Endothelial cell of umbilical vein (primary cell): ENCODE data around the gene TTLL11. TPM values are rescaled to one million over a fixed set of nuclear protein-coding genes. Genes with fewer than 3 reads are reported as not detected.

ENCODE experiments used
- BruUV-seq: library from RNA; stranded (reverse); fragments of 400-500 nt; replicated peaks from 2 replicates; lab custom pipeline; 2021; lab: Mats Ljungman, UMichigan
- CTCF ChIA-PET: fragments of 300-600, 350-600 bp; sonication (Branson Sonifier 250); formaldehyde crosslinking; loops from one replicate; lab custom pipeline; 2021; ENCODE audit warnings: antibody characterized with exemption, inconsistent platforms; lab: Charles Lee
- POLR2A ChIA-PET: fragments of 300-600, 350-600 bp; sonication (Branson Sonifier 250); formaldehyde crosslinking; loops from one replicate; lab custom pipeline; 2021; ENCODE audit warnings: antibody characterized with exemption, inconsistent platforms; lab: Charles Lee
- DNase-seq: peaks from one replicate; pipeline ENCODE4 v3.0.0-alpha.2; 2011; ENCODE audit warnings: low read depth, low spot score
- FAIRE-seq: peaks from 2 replicates; lab custom pipeline; 2011; peaks lifted over from hg19 to GRCh38; lab: Jason Lieb, UNC
- H2AFZ ChIP-seq: 2 replicates; pipeline ENCODE4 v1.6.0; 2012; ENCODE audit warnings: low read depth, low read length, control low read depth, inconsistent platforms
- H3K27ac ChIP-seq: 2 replicates; pipeline ENCODE4 v1.5.1; 2011; ENCODE audit warnings: low read depth, mild to moderate bottlenecking, control low read depth, low read length, moderate library complexity; ENCODE audit not compliant: insufficient read depth
- H3K27me3 ChIP-seq, 2 experiments: 2 replicates each; pipeline versions ENCODE4 v1.6.0 to v1.6.1; 2011; ENCODE audit warnings: low read length in 2 of 2, mixed read lengths in 1 of 2; ENCODE audit not compliant: control insufficient read depth in 2 of 2, insufficient read depth in 2 of 2
- H3K36me3 ChIP-seq, 2 experiments: 2 replicates in 1 of 2; 3 replicates in 1 of 2; pipeline ENCODE4 v1.5.1; 2011; ENCODE audit warnings: low read length in 2 of 2, mild to moderate bottlenecking in 1 of 2, moderate library complexity in 1 of 2; ENCODE audit not compliant: control insufficient read depth in 2 of 2, insufficient read depth in 2 of 2; ENCODE audit errors: extremely low read depth in 1 of 2
- H3K4me1 ChIP-seq: 3 replicates; pipeline ENCODE4 v1.5.1; 2011; ENCODE audit warnings: mild to moderate bottlenecking, low read length; ENCODE audit not compliant: control insufficient read depth, insufficient read depth; ENCODE audit errors: extremely low read depth
- H3K4me2 ChIP-seq: 2 replicates; pipeline ENCODE4 v1.6.1; 2011; ENCODE audit warnings: low read length, control low read depth, mixed read lengths; ENCODE audit not compliant: insufficient read depth
- H3K4me3 ChIP-seq, 3 experiments: fragments of 200-600 bp in 1 of 3; sonication (generic), shearing (Covaris generic) in 1 of 3; replicated peaks in 1 of 3; 2 replicates each; pipeline ENCODE4 v1.5.1; 2011 to 2016; ENCODE audit warnings: control low read depth in 3 of 3, low read length in 3 of 3, mild to moderate bottlenecking in 2 of 3, inconsistent platforms in 1 of 3, low read depth in 1 of 3, moderate library complexity in 1 of 3; ENCODE audit not compliant: insufficient read depth in 1 of 3
- H3K79me2 ChIP-seq: 2 replicates; pipeline ENCODE4 v1.6.0; 2012; ENCODE audit warnings: low read length, inconsistent platforms; ENCODE audit not compliant: control insufficient read depth, insufficient read depth
- H3K9ac ChIP-seq: replicated peaks from 2 replicates; pipeline ENCODE3; 2011; ENCODE audit warnings: low read length, control low read depth; ENCODE audit not compliant: insufficient read depth; ENCODE audit errors: extremely low read depth
- H3K9me1 ChIP-seq: replicated peaks from 3 replicates; pipeline ENCODE4 v1.6.0; 2011; ENCODE audit warnings: mild to moderate bottlenecking, low read length; ENCODE audit not compliant: control insufficient read depth, insufficient read depth; ENCODE audit errors: extremely low read depth
- H3K9me3 ChIP-seq: replicated peaks from 2 replicates; pipeline ENCODE4 v1.5.1; 2012; ENCODE audit warnings: low read length, inconsistent platforms; ENCODE audit not compliant: control insufficient read depth, insufficient read depth
- H4K20me1 ChIP-seq: replicated peaks from 2 replicates; pipeline ENCODE3; 2011; ENCODE audit warnings: mild to moderate bottlenecking, low read length; ENCODE audit not compliant: control insufficient read depth, insufficient read depth; ENCODE audit errors: extremely low read depth
- EZH2 ChIP-seq: IDR thresholded peaks from 2 replicates; pipeline ENCODE4 v1.6.1; 2012; ENCODE audit warnings: borderline replicate concordance, low read depth, mild to moderate bottlenecking, moderate library complexity, low read length, inconsistent platforms; ENCODE audit not compliant: severe bottlenecking
- FOS ChIP-seq: IDR thresholded peaks from 2 replicates; pipeline ENCODE4 v1.6.1; 2011; ENCODE audit warnings: mild to moderate bottlenecking, low read length, moderate library complexity, borderline replicate concordance; ENCODE audit not compliant: insufficient read depth
- GATA2 ChIP-seq: IDR thresholded peaks from 2 replicates; pipeline ENCODE4 v1.7.0; 2011; ENCODE audit warnings: low read depth, mild to moderate bottlenecking, moderate library complexity, mixed read lengths, low read length; ENCODE audit not compliant: insufficient read length, insufficient read depth
- JUN ChIP-seq: IDR thresholded peaks from 2 replicates; pipeline ENCODE4 v1.6.1; 2011; ENCODE audit warnings: borderline replicate concordance, low read depth; ENCODE audit not compliant: insufficient read length, insufficient read depth
- MYC ChIP-seq: IDR thresholded peaks from one replicate; pipeline ENCODE4 v1.6.1; 2011; ENCODE audit warnings: mild to moderate bottlenecking, low read depth, low read length
- POLR2A ChIP-seq: IDR thresholded peaks from 2 replicates; pipeline ENCODE4 v1.6.1; 2012; ENCODE audit warnings: low read depth, mild to moderate bottlenecking, control low read depth, low read length
- POLR2AphosphoS5 ChIP-seq: IDR thresholded peaks from 2 replicates; pipeline ENCODE4 v1.6.1; 2012; ENCODE audit warnings: low read depth, mild to moderate bottlenecking, control low read depth, low read length, moderate library complexity; ENCODE audit not compliant: insufficient read depth
- dilution Hi-C: fragments of 300-500 bp; cut with MboI; formaldehyde crosslinking; loops from one replicate; pipeline ENCODE4 v1.15.0; 2019; ENCODE audit warnings: low sequenced_read_pairs; ENCODE audit not compliant: extremely low pct_ligation_motif_present
- intact Hi-C: fragments of 100-400 bp; cut with micrococcal nuclease; formaldehyde crosslinking; loops from one replicate; pipeline ENCODE4 v1.10.0; 2022
- polyA plus RNA-seq, 4 experiments: library from polyadenylated mRNA; depleted of rRNA in 3 of 4; stranded (reverse) in 3 of 4; unstranded in 1 of 4; fragments of >200 nt; gene quantifications; 2 replicates each; pipeline versions ENCODE4 v1.2.1 to v1.2.3, GENCODE V29; 2011 to 2012; ENCODE audit warnings: missing spikeins in 1 of 4
- total RNA-seq: library from RNA; stranded (reverse); gene quantifications from 2 replicates; pipeline ENCODE4 v1.2.3, GENCODE V29; 2021
- TF ChIP-seq, protein P1 (sequence below), 2 donors: IDR thresholded peaks; 1 replicate in 1 of 2; 2 replicates in 1 of 2; pipeline ENCODE4 v1.5.1; 2011; ENCODE audit warnings: low read length in 2 of 2, mild to moderate bottlenecking in 2 of 2, moderate library complexity in 2 of 2, control low read depth in 1 of 2, inconsistent platforms in 1 of 2, low read depth in 1 of 2; ENCODE audit not compliant: insufficient read depth in 1 of 2; ENCODE audit errors: extremely low read depth in 1 of 2
- TF ChIP-seq, protein P2 (sequence below): IDR thresholded peaks from 2 replicates; pipeline ENCODE4 v1.6.1; 2011; ENCODE audit not compliant: insufficient read depth, insufficient read length

Gene TTLL11
- total and polyA plus RNA-seq, 2 donors (not counting 3 experiments of a cell fraction or from before 2014, with no cell fraction given) = 4.9 to 5.1 TPM

DNA sequence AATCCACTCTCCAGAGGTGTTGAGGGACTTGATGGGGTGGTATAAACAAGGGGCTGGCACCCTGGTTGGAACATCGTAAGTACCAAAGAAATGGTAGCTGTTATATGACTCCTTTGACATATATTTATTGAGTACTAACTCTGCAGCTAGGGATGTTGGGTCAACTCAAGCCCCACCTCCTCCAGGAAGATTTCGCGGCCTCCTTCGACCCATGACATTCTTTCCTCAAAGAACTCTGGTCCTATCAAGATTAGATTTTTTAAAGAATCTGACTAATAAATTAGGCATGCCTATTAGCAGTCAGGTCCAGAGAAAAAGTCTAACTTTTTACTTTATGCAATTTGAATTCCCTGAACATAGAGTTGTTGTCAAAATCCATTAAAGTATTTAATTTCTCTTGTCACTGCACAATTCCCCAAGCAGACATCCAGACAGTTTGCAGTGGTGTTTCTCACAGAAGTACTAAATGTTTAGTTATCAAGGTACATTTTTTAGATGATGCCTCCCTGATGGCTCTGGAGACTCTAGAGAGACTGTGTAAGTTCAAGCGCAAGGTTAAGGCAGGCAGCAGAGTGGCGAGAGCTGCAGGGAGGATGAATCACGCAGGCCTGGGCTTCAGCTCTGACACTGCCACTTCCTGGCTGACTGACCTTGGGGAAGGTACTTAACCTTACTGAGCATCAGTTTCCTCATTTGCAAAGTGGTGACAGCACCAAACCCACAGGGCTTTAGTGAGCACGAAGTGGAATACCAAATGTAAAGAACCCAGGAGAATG lies 209.6 kb downstream of the TTLL11 start:
- dilution Hi-C loops = no loop called here

DNA sequence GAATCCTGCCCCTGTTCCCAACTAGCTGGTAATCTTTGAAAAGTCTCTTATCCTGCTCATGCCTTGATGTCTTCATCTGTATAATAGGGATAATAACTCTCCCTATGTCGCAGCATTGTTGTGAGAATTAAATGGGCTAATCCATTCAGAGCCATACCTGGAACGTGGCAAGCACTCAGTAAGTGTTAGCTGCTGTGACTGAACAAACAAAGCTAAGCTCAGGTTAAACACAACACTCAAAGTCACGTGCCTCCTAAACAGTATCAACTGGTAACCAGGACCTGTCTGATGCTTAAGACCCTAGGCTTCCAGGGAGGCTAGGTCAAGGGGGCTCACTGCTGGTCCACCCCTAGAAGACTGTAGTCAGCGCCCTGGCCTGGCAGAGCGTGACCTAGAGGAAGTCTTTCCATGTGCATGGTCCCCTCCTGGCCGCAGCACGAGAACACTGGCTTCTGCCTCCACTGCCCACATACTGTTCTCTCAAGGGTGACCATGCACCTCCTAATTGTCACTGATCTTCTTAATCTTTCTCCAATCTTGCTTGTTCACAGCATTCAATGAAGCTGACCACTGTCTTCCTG lies 211.1 kb downstream of the TTLL11 start:
- dilution Hi-C loops (no loop called here), intact Hi-C loops (no loop called here)
- no peak overlapping the region for H3K27ac ChIP-seq
- ChIA-PET POLR2A (no interaction called here), CTCF (no interaction called here)
- H4K20me1 ChIP-seq = no peaks in the 10 kb centered on the region
- DNase-seq (no peak), FAIRE-seq (no peak)
- H3K9me3 ChIP-seq = no peaks in the 10 kb centered on the region
- no TSS peak for BruUV-seq
- H3K79me2 ChIP-seq = no peaks in the 10 kb centered on the region
- H3K9ac ChIP-seq = no peak overlapping the region
- H3K4me3 ChIP-seq = no peak overlapping the region
- TF ChIP-seq, protein P1, sequence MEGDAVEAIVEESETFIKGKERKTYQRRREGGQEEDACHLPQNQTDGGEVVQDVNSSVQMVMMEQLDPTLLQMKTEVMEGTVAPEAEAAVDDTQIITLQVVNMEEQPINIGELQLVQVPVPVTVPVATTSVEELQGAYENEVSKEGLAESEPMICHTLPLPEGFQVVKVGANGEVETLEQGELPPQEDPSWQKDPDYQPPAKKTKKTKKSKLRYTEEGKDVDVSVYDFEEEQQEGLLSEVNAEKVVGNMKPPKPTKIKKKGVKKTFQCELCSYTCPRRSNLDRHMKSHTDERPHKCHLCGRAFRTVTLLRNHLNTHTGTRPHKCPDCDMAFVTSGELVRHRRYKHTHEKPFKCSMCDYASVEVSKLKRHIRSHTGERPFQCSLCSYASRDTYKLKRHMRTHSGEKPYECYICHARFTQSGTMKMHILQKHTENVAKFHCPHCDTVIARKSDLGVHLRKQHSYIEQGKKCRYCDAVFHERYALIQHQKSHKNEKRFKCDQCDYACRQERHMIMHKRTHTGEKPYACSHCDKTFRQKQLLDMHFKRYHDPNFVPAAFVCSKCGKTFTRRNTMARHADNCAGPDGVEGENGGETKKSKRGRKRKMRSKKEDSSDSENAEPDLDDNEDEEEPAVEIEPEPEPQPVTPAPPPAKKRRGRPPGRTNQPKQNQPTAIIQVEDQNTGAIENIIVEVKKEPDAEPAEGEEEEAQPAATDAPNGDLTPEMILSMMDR (IDR thresholded peaks at IDR 0.05; ENCODE audit: extremely low read depth in 1 of 2, insufficient read depth in 1 of 2, low read depth in 1 of 2, low read length in 2 of 2) = no peak
- TF ChIP-seq, protein P2, sequence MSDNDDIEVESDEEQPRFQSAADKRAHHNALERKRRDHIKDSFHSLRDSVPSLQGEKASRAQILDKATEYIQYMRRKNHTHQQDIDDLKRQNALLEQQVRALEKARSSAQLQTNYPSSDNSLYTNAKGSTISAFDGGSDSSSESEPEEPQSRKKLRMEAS = no peak
- TF ChIP-seq FOS (no peak), JUN (no peak), EZH2 (no peak), POLR2A (no peak), MYC (no peak), POLR2AphosphoS5 (no peak), GATA2 (no peak)
- H3K4me1 ChIP-seq = peaks cover 10% of the 10 kb centered on the region
- no peaks in the 10 kb centered on the region for H3K36me3 ChIP-seq
- H3K4me2 ChIP-seq = no peak overlapping the region
- H2AFZ ChIP-seq = no peak overlapping the region
- H3K9me1 ChIP-seq = no peaks in the 10 kb centered on the region
- no peaks in the 10 kb centered on the region for H3K27me3 ChIP-seq

More for the DNA sequence above, 209.6 kb downstream of the TTLL11 start:
- Histone ChIP-seq H3K27me3 (no peaks in the 10 kb centered on the region), H3K4me1 (peaks cover 14% of the 10 kb centered on the region), H3K79me2 (no peaks in the 10 kb centered on the region), H3K4me2 (peak overlapping the region; percentile 8), H3K9ac (no peak overlapping the region), H2AFZ (no peak overlapping the region), H3K27ac (peak overlapping the region; percentile 6), H3K36me3 (no peaks in the 10 kb centered on the region), H3K9me1 (no peaks in the 10 kb centered on the region), H4K20me1 (no peaks in the 10 kb centered on the region), H3K9me3 (no peaks in the 10 kb centered on the region), H3K4me3 (no peak overlapping the region)
- DNase-seq (peak; percentile 34), FAIRE-seq (peak; percentile 70)
- intact Hi-C loops = loop anchor here (1.0 kb wide), 1 partner anchor 39 kb away; no protein-coding TSS in a partner anchor
- BruUV-seq = no TSS peak
- TF ChIP-seq FOS (peak; percentile 53), MYC (no peak)
- ChIA-PET POLR2A (no interaction called here), CTCF (interaction anchor here (1.2 to 2.1 kb wide), 3 partner anchors 8 to 47 kb away, joined by 3 to 7 read pairs (median 3); no protein-coding TSS in a partner anchor)
